HepG2 (cell line): Measurements from ENCODE around the gene ZNF48. TPM values are rescaled to one million over a fixed set of nuclear protein-coding genes. Genes with fewer than 3 reads are reported as not detected.

ENCODE experiments used
- DMAP1 ChIP-seq: IDR thresholded peaks from 2 replicates; pipeline ENCODE4 v1.6.1; 2016
- MEIS1 ChIP-seq: sonication (generic); formaldehyde crosslinking; IDR thresholded peaks from 2 replicates; pipeline ENCODE4 v1.9.0; 2021; ENCODE audit warnings: mild to moderate bottlenecking, missing genetic modification reagents, moderate library complexity, borderline replicate concordance
- MLLT10 ChIP-seq: sonication (generic); formaldehyde crosslinking; IDR thresholded peaks from 2 replicates; pipeline ENCODE4 v1.4.0; 2020; ENCODE audit warnings: missing genetic modification reagents
- MTF1 ChIP-seq: sonication (generic); formaldehyde crosslinking; IDR thresholded peaks from 2 replicates; pipeline ENCODE4 v1.5.0; 2020; ENCODE audit warnings: missing genetic modification reagents
- MXD1 ChIP-seq: sonication (generic); formaldehyde crosslinking; IDR thresholded peaks from 2 replicates; pipeline ENCODE4 v1.4.0; 2020; ENCODE audit warnings: mild to moderate bottlenecking, missing genetic modification reagents
- SOX6 ChIP-seq, 2 experiments: fragments of 450-650 bp in 1 of 2; sonication (generic) in 1 of 2; formaldehyde crosslinking in 1 of 2; IDR thresholded peaks; 2 replicates each; pipeline versions ENCODE4 v1.4.0 to v1.6.1; 2017 to 2020; ENCODE audit warnings: antibody characterized with exemption in 1 of 2, mild to moderate bottlenecking in 1 of 2, missing genetic modification reagents in 1 of 2
- SPEN ChIP-seq: sonication (generic); formaldehyde crosslinking; IDR thresholded peaks from 2 replicates; pipeline ENCODE4 v1.5.1; 2020; ENCODE audit warnings: low read depth, mild to moderate bottlenecking, missing genetic modification reagents
- TAF1 ChIP-seq: sonication (generic); formaldehyde crosslinking; IDR thresholded peaks from 2 replicates; pipeline ENCODE4 v1.4.0; 2020; ENCODE audit warnings: missing genetic modification reagents
- THRA ChIP-seq: sonication (generic); formaldehyde crosslinking; IDR thresholded peaks from 2 replicates; pipeline ENCODE4 v1.4.0; 2020; ENCODE audit warnings: missing genetic modification reagents, borderline replicate concordance
- YY1 ChIP-seq: IDR thresholded peaks from 2 replicates; pipeline ENCODE4 v1.6.1; 2011; ENCODE audit warnings: low read length, low read depth, moderate library complexity, mild to moderate bottlenecking; ENCODE audit not compliant: insufficient read depth, insufficient replicate concordance
- ZBTB44 ChIP-seq: sonication (generic); formaldehyde crosslinking; IDR thresholded peaks from 2 replicates; pipeline ENCODE4 v1.4.0; 2020; ENCODE audit warnings: missing genetic modification reagents
- ZEB1 ChIP-seq: IDR thresholded peaks from 2 replicates; pipeline ENCODE4 v1.6.1; 2012; ENCODE audit warnings: mild to moderate bottlenecking, low read depth, inconsistent platforms; ENCODE audit not compliant: insufficient replicate concordance
- ZMYM3 ChIP-seq: sonication (generic); formaldehyde crosslinking; IDR thresholded peaks from 2 replicates; pipeline ENCODE4 v1.5.1; 2020; ENCODE audit warnings: mild to moderate bottlenecking, missing genetic modification reagents
- ZNF276 ChIP-seq: sonication (generic); formaldehyde crosslinking; IDR thresholded peaks from 2 replicates; pipeline ENCODE4 v1.4.0; 2020; ENCODE audit warnings: mild to moderate bottlenecking, low read depth, missing genetic modification reagents
- ZNF329 ChIP-seq: sonication (generic); formaldehyde crosslinking; IDR thresholded peaks from 2 replicates; pipeline ENCODE4 v1.9.0; 2021; ENCODE audit warnings: low read depth, mild to moderate bottlenecking, missing genetic modification reagents
- ZNF496 ChIP-seq: sonication (generic); formaldehyde crosslinking; IDR thresholded peaks from 2 replicates; pipeline ENCODE4 v1.8.1; 2023; ENCODE audit warnings: mild to moderate bottlenecking, moderate library complexity, missing genetic modification reagents; ENCODE audit not compliant: insufficient replicate concordance
- ZNF549 ChIP-seq: sonication (generic); formaldehyde crosslinking; IDR thresholded peaks from 2 replicates; pipeline ENCODE4 v1.5.0; 2020; ENCODE audit warnings: missing genetic modification reagents
- ZNF556 ChIP-seq: sonication (generic); formaldehyde crosslinking; IDR thresholded peaks from 2 replicates; pipeline ENCODE4 v1.4.0; 2020; ENCODE audit warnings: mild to moderate bottlenecking, missing genetic modification reagents, borderline replicate concordance
- ZNF691 ChIP-seq: sonication (generic); formaldehyde crosslinking; IDR thresholded peaks from 2 replicates; pipeline ENCODE4 v1.4.0; 2020; ENCODE audit warnings: missing genetic modification reagents, low read depth, mild to moderate bottlenecking, borderline replicate concordance
- ZNF704 ChIP-seq: sonication (generic); formaldehyde crosslinking; IDR thresholded peaks from 2 replicates; pipeline ENCODE4 v1.8.1; 2023; ENCODE audit warnings: mild to moderate bottlenecking, inconsistent platforms, moderate library complexity, missing genetic modification reagents, borderline replicate concordance
- ZNF891 ChIP-seq: sonication (generic); formaldehyde crosslinking; IDR thresholded peaks from 2 replicates; pipeline ENCODE4 v1.5.0; 2020; ENCODE audit warnings: mild to moderate bottlenecking, missing genetic modification reagents
- ZSCAN29 ChIP-seq: sonication (generic); formaldehyde crosslinking; conservative IDR thresholded peaks from 2 replicates; pipeline ENCODE4 v1.4.0; 2020; ENCODE audit warnings: mild to moderate bottlenecking, missing genetic modification reagents
- polyA plus RNA-seq, 8 experiments: library from polyadenylated mRNA; depleted of rRNA in 3 of 8; stranded (reverse) in 7 of 8; unstranded in 1 of 8; fragments of >200 nt; fragmentation: Illumina TruSeq in 4 of 8; extraction: Trizol in 4 of 8; gene quantifications; 2 replicates each; pipeline versions ENCODE4 v1.2.1 to v1.2.3, GENCODE V29; 2011 to 2016; ENCODE audit warnings: low read depth in 4 of 8, missing spikeins in 1 of 8, mixed read lengths in 1 of 8; ENCODE audit not compliant: insufficient read depth in 1 of 8
- total RNA-seq, 5 experiments: library from RNA; depleted of rRNA; stranded (reverse); fragments of >200 nt; fragmentation: Illumina TruSeq; extraction: Trizol; gene quantifications; 2 replicates each; pipeline ENCODE4 v1.2.3, GENCODE V29; 2016; ENCODE audit warnings: low read depth in 1 of 5

The ZNF48 gene
- total and polyA plus RNA-seq, 2 of the 13 experiments (the other 11 are each of a cell fraction or from before 2014, with no cell fraction given), result 9.9 to 12.3 TPM

GRCh38 chr16:30437511-30438046, 42.4 kb downstream of the ZNF48 start (continued):
- TF ChIP-seq THRA (CRISPR knock-in tag) (0 out of 2 replicates have a peak, but pooled peaks have one; percentile 40), ZNF891 (CRISPR knock-in tag) (no peak), MLLT10 (CRISPR knock-in tag) (no peak), TAF1 (CRISPR knock-in tag) (no peak), ZNF496 (CRISPR knock-in tag) (no peak), ZNF704 (CRISPR knock-in tag) (no peak), ZNF549 (no peak), ZMYM3 (peak; percentile 55), MEIS1 (CRISPR knock-in tag) (no peak; the same call in 1 of the 2 replicates), ZNF691 (CRISPR knock-in tag) (peak; percentile 68; the same call in 1 of the 2 replicates), MXD1 (CRISPR knock-in tag) (no peak), ZNF556 (peak; percentile 76; the same call in 1 of the 2 replicates), ZSCAN29 (CRISPR knock-in tag) (peak; percentile 57; the same call in 1 of the 2 replicates), SOX6 (IDR thresholded peaks at IDR 0.05) (no peak), SOX6 (CRISPR knock-in tag; IDR thresholded peaks at IDR 0.05) (peak; percentile 90), DMAP1 (CRISPR knock-in tag) (0 out of 2 replicates have a peak, but pooled peaks have one; percentile 11), ZEB1 (peak; percentile 89), ZBTB44 (CRISPR knock-in tag) (no peak), ZNF329 (CRISPR knock-in tag) (no peak), MTF1 (CRISPR knock-in tag) (no peak), YY1 (no peak), ZNF276 (CRISPR knock-in tag) (no peak), SPEN (CRISPR knock-in tag) (peak; percentile 46; the same call in 1 of the 2 replicates)
